GM18498 (cell line): ENCODE measurements around the gene SLC5A11.
"Not testable (repeated sequence)": the region's sequence is repeated elsewhere in the genome, so short reads cannot be mapped to it uniquely, and the experiment has no call there.

ENCODE experiments used
- ATAC-seq: cut with Tn5 transposase; IDR thresholded peaks from one replicate; pipeline ENCODE4 v1.9.1; 2021; ENCODE audit warnings: mild to moderate bottlenecking, moderate library complexity; ENCODE audit not compliant: unreplicated experiment

The SLC5A11 gene

DNA sequence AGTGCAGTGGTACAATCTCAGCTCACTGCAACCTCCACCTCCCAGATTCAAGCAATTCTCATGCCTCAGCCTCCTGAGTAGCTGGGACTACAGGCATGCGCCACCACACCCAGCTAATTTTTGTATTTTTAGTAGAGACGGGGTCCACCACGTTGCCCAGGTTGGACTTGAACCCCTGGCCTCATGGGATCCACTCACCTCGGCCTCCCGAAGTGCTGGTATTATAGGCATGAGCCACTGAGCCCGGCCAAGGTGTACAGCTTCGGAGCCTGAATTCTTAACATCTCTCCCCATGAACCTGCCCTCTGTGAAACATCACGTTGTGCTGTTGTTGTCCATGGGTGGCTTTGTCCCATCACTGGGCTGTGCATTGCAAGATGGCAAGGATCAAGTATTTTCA lies 11.1 kb downstream of the SLC5A11 start:
- not testable (repeated sequence) for ATAC-seq

DNA sequence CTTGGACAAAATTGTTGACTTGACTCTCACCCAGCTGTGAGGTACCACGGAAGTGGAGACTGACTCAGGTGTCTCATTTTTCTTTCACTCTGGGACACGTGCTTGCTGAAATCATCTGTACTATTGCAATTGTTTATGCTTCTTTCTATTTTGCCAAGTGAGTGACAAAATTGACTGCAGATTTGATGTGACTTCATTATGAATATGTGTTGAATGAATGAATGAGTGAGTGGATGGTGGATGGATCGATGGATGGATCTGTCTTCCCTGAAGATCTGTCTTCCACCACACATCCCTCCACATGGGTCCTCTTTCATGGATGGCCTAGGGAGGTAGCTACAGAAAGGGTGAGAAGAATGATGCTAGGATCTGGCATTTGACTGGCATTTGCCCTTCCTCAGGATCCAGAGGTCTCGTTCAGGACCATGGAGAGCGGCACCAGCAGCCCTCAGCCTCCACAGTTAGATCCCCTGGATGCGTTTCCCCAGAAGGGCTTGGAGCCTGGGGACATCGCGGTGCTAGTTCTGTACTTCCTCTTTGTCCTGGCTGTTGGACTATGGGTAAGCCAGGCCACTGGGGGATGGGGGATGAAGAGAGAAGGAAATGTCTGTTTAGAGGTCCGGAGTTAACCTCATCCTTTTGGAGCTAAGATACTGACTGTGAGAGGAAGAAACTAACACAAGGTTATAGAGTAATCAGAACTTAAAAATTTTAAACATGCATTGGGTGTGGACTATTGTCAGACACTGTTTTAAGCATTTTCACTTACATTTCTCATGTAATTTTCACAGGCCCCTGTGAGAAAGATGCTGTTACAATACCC lies 12.7 kb downstream of the SLC5A11 start:
- no peak for ATAC-seq

DNA sequence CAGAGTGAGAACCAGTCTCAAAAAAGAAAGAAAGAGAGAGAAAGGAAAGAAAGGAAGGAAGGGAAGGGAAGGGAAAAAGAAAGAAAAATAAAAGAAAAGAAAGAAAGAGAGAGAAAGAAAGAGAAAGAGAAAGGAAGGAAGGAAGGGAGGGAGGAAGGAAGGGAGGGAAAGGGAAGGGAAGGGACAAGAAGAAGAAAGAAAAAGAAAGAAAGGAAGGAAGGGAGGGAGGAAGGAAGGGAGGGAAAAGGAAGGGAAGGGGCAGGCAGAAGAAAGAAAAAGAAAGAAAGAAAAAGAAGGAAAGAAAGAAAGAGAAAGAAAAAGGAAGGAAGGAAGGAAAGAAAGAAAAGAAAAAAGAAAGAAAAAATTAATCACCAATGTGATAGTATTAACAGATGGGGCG lies 15.7 kb downstream of the SLC5A11 start:
- no peak for ATAC-seq

DNA sequence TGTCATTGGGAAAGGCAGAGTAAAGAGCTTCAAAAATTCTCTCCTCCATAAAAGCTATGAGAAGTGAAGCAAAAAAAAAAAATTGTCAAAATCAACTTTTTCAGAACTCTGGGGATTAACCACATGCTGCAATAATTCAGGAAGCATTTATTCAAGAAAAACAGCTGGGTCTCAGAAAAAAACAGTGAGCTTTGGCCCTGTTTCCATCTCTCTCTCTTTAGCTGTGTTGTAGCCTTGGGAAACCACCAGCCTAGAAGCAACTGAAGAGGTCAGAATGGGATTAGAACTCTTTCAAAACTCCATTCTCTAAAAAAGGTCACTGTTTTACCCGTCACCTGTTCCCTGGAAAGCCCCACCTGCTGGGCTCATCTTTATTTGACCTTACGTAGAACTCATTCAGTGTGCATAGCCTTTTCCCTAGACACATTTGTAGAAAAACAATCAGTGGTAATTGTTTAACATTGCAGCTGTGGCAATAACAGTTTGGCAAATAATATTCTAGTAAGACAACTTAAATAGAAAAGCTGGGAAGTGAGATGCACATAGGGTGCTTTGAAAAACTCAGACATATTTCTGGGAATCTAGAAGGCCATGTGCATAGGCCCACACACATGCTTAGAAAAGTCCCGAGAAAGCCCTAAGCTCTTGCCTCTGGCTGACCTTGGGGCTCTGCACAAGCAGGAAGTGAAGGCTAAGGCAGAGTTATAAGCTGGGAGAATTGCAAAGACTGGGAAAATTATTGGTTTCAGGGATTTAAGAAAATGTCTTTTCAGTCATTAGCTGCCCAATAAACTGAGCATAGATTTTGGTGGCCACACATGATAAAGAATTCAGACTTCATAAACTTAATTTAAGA lies 18.0 kb downstream of the SLC5A11 start:
- no peak for ATAC-seq

DNA sequence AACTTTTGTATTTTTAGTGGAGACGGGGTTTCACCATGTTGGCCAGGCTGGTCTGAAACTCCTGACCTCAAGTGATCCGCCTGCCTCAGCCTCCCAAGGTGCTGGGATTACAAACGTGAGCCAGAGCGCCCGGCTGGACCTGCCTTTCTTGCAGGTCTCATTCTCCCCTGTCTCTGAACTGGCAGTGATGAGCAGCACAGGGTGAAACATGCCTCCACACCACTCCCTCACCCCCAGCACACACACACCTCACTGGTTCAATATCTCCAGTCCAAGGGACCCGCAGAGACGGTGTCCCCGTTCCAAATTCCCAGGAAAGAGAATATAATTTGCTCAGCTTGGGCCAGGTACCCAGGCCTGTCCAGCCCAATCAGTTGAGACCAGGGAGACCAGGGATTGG lies 23.3 kb downstream of the SLC5A11 start:
- no peak for ATAC-seq

DNA sequence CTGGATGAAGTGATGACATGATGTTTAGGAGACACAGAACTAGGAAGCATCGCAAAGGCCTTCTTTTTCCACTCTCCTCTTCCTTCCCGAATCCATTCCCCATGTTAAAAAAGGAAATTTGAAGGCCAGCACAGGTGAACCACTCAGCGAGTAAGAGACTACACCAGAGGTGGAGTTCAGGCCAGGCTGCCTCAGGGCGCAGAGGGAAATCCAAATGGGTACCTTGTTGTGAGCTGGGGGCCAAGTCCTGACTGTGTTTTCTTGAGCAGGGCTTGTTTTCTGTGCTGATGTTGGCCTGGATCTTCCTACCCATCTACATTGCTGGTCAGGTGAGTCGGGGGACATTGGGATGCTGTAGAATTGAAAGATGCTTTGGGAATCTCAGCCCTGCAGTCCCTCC lies 26.1 kb downstream of the SLC5A11 start:
- ATAC-seq, result no peak

DNA sequence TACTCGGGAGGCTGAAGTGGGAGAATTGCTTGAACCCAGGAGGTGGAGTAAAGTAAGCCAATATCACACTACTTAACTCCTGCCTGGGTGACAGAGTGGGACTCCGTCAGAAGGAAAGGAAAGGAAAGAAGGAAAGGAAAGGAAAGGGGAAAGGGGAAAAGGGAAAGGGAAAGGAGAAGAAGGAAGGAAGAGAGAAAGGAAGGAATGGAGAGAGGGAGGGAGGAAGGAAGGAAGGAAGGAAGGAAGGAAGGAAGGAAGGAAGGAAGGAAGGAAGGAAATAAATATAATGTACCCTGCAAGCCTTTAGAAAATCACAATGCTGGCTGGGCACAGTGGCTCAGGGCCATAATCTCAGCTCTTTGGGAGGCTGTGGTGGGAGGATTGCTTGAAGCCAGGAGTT lies 27.3 kb downstream of the SLC5A11 start:
- no peak for ATAC-seq

DNA sequence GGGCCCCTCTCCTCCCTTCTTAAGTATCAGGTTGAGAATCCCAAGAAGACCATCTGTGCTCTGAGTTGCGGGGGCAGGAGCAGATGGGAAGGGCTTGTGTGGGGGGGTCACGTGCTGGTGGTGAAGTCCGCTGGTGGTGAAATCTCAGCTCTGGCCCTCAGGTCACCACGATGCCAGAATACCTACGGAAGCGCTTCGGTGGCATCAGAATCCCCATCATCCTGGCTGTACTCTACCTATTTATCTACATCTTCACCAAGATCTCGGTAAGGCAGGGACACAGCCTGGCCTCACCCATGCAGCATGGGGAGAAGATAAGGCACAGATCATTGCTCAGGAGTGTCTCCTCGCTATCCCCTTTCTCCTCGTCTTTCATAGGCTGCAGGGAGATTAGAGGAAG lies 29.7 kb downstream of the SLC5A11 start:
- no peak for ATAC-seq

DNA sequence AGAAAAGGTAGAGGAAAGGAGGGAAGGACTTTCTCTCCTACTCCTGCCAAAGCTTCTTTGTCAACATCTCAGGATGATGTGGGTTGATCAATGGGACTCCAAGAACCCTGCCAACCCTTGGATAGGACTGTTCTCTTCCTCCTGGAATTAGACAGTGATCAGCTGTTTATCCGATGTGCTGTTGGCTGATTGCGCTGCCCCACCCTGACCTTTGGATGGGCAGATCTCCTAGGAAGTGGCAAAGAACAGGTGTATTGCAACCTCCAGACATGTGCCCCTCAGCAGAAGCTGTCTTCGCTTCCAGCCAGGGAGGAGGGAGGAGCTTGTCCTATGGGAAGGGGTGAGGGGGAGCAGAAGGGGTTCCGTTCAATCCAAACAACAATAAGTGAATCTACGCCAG lies 30.5 kb downstream of the SLC5A11 start:
- ATAC-seq, result no peak

DNA sequence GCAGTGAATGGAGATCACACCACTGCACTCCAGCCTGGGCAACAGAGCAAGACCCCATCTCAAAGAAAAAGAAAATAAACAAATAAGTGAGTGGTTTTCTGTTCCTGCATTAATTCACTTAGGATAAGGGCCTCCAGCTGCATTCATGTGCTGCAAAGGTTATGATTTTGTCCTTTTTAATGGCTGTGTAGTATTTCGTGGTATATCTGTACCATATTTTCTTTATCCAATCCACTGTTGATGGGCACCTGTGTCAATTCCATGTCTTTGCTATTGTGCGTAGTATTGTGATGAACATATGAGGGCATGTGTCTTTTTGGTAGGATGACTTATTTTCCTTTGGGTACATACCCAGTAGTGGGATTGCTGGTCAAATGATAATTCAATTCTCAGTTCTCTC lies 33.9 kb downstream of the SLC5A11 start:
- no peak for ATAC-seq

DNA sequence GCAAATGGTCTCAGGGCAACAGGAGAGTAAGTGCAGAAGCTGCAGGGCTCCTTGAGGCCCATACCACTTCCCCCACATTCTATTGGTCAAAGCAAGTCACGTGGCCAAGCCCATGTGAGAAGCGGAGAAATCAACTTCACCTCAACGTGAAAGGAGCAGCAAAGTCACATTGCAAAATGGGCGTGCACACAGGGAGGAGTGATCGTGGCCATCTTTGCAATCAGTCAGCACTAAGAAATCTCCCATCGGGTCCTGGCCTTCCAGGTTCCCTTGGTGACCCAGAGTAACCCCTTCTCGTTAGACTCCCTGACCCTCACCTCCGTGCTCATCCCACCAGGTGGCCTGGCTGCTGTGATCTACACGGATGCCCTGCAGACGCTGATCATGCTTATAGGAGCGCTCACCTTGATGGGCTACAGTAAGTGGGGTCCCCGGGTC lies 38.0 kb downstream of the SLC5A11 start:
- no peak for ATAC-seq

DNA sequence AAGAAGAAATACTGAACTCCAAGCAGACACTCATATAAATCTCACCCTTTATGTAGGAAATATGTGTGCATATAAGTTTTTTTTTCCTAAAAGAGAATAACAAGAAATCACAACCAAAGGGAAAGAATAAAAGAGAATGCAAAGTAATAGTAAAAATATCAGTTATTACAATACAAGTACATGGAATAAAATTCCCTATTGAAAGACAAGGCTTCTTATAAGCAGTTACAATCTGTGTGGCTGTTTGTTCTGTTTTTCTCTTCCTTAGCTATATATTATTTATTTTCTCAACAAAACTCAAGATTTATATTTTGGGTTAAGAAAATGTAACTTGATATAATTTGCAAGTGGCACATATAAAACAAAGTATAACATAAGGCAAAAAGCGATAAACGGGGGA lies 41.7 kb downstream of the SLC5A11 start:
- no peak for ATAC-seq

DNA sequence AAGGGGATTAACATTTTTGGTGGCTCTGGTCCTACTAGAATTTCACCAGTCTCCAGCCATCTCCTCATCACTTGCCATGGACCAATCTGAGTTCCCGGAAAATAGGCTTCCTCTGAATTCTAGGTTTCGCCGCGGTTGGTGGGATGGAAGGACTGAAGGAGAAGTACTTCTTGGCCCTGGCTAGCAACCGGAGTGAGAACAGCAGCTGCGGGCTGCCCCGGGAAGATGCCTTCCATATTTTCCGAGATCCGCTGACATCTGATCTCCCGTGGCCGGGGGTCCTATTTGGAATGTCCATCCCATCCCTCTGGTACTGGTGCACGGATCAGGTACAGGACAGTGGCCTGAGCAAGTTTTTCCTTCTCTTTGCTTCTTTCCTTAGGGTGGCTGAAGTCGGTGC lies 45.0 kb downstream of the SLC5A11 start:
- no peak for ATAC-seq

DNA sequence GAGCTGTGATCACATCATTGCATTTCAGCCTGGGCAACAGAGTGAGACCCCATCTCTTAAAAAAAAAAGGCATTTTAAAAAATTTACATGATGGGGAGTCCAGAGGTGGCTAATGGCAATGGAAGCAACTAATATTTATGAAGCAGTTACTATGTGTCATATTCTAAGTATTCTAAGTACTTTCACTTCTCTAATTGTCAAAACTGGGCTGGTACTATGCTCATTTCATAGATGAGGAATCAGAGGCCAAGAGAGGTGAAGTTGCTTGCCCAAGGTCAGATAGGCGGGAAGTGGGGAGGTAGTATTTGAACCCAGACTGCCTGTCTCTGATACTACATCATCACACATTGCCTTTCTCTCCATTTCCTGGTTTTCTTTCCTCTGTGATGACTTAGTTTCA lies 50.7 kb downstream of the SLC5A11 start:
- ATAC-seq, result no peak

DNA sequence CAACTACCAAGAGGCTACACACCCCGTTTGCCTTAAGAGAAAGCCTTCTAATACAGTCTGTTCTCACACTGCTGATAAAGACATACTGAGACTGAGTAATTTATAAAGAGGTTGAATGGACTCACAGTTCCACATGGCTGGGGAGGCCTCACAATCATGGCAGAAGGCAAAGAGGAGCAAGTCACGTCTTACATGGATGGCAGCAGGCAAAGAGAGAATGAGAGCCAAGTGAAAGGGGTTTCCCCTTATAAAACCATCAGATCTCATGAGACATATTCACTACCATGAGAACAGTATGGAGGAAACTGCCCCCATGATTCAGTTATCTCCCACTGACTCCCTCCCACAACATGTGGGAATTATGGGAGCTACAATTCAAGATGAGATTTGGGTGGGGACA lies 51.8 kb downstream of the SLC5A11 start:
- ATAC-seq, result not testable (repeated sequence)

DNA sequence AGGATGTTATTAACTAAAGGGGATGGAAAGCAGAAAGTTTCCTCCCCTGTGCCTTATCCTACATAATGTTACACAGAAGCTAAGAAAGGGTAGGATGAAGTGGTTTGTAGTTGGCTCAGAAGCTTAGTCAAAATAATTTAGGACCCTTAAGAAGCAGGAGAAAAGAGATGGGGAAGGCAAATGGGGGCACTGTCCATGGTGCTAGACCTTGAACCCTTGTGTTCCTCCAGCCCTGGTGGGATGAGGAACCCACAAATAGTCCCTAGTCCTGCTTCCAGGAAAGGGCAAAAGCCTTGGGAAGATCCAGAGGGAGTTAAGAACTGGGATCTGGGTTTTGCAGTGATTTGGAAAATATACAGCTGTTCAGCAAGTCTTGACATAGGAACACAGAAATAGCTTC lies 54.5 kb downstream of the SLC5A11 start:
- no peak for ATAC-seq

DNA sequence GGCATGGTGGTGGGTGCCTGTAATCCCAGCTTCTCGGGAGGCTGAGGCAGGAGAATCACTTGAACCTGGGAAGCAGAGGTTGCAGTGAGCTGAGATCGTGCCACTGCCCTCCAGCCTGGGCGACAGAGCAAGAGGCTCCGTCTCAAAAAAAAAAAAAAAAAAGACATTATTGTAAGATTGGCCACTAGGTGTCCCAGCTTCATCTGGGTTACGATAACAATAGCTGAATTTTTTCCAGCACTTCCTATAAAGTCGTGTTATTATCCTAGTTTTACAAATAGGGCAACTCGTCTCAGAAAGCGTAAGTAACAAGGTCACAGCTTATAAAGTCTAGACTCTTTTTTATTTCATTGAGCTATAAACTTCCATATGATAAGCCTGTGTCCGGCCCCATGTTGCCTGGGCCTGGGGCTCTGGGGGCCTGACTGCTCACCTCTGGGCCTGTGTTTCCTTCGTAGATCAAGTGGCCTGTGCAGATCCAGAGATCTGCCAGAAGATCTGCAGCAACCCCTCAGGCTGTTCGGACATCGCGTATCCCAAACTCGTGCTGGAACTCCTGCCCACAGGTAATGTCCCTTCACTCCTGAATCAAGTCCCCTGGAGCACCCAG lies 60.5 kb downstream of the SLC5A11 start:
- no peak for ATAC-seq

DNA sequence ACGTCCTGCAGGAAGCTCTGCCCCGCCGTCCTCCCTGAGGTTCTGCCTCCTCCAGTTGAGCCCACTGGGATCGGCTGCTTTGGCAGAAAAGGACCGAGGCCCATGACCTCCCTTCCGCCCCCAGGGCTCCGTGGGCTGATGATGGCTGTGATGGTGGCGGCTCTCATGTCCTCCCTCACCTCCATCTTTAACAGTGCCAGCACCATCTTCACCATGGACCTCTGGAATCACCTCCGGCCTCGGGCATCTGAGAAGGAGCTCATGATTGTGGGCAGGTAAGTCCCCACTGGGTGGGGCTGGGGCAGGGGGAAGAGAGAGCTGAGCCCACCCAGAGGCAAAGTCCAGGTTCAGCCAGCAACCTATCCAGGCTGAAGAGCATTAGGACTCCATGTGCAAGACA lies 61.1 kb downstream of the SLC5A11 start:
- no peak for ATAC-seq

DNA sequence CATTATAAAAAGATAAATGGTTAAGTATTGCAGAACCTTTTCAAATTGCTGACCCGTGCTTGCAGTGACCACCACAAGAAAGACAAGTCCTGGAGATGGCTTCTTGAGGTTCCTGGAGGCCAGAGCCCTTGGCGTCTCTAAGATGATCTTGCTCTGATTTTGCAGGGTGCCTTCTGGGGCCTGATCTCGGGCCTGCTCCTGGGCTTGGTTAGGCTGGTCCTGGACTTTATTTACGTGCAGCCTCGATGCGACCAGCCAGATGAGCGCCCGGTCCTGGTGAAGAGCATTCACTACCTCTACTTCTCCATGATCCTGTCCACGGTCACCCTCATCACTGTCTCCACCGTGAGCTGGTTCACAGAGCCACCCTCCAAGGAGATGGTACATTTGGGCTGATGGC lies 63.0 kb downstream of the SLC5A11 start:
- no peak for ATAC-seq

DNA sequence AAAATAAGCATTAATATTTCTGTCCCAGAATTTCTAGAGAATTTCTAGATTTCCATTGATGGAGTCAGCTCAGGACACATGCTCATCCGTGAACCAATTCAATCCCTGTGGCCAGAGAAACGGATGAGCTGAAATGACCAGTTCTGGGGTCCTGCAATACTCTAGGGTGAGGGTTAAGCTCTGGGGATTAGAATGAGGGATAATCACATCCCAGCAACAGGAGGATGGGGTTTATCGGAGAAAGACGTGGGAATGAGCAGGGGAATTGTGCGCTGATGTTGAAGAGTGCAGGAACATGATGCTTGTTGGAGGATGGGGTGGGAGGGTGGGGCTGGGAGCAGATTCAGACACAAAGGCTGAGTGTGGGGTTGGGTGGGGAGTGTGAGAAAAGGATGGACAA lies 64.1 kb downstream of the SLC5A11 start:
- ATAC-seq, result no peak

DNA sequence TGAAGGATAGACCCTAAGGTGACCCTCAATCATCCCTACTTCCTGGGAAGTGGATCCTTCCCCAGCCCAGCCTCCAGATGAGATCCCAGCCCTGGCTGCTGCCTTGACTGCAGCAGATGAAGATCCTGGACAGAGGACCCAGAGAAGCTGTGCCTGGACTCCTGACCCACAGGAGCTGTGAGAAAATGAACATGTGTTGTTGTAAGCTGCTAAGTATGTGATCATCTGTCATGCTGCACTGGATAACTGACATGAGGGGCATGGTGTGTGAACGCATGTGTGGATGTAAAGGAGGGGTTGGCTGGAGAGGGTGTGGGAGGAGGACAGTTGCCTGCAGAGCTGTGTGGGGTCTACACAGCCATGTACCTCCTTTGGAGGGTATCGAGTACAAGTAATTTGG lies 69.3 kb downstream of the SLC5A11 start:
- no peak for ATAC-seq

DNA sequence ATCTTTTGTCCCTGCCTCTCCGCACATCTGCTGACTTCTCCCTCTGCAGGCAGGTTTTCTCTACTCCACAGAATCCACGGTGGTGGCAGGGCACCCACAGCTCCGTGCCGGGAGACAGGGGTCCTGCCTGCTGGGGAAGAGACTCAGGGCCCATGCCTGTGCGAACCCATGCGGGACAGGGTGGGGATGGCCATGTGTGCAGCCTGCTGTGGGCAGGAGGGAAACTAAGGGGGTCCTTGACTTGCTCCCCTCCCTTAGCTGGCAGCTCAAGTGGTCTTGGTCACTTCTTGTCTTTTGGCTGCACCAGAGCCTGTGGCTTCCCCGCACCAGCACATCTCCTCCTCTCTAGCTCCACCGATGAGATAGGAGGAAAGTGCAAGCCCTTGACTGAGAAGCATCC lies 69.8 kb downstream of the SLC5A11 start:
- ATAC-seq, result no peak
